Pancreas (tissue), 10 donors: Measurements from ENCODE around the gene ASTN2. TPM values are rescaled to one million over a fixed set of nuclear protein-coding genes. Genes with fewer than 3 reads are reported as not detected.

Experiments
- ATAC-seq, 4 donors: fragments of 200-7000 bp; cut with Tn5 transposase; one replicate each; pipeline versions ENCODE4 v1.8.0 to v1.9.1; 2020; ENCODE audit warnings: mild to moderate bottlenecking in 4 of 4, moderate library complexity in 4 of 4
- DNase-seq, 6 donors: peaks; one replicate each; pipeline ENCODE4 v3.0.0-alpha.2; 2020
- FAIRE-seq: peaks from 2 replicates; lab custom pipeline; 2012; peaks lifted over from hg19 to GRCh38; lab: Jason Lieb, UNC
- H3K27ac ChIP-seq, 4 donors: fragments of 200-600 bp; sonication (generic); 1 replicate in 3 of 4; 2 replicates in 1 of 4; pipeline versions ENCODE4 v1.5.0 to v1.8.0; 2020
- H3K27me3 ChIP-seq, 4 donors: fragments of 200-600 bp; one replicate each; pipeline ENCODE4 v1.8.0; 2021
- H3K36me3 ChIP-seq, 3 donors: fragments of 200-600 bp; sonication (generic) in 1 of 3; one replicate each; pipeline versions ENCODE4 v1.5.0 to v1.8.0; 2020 to 2021
- H3K4me1 ChIP-seq, 3 donors: fragments of 200-600 bp; one replicate each; pipeline ENCODE4 v1.8.0; 2021
- H3K4me3 ChIP-seq, 4 donors: fragments of 200-600 bp; sonication (generic) in 2 of 4; one replicate each; pipeline versions ENCODE4 v1.5.0 to v1.8.0; 2020 to 2021
- H3K9me3 ChIP-seq, 4 donors: fragments of 200-600 bp; one replicate each; pipeline ENCODE4 v1.8.0; 2021
- WGBS, 2 donors: extraction: QIAGEN DNeasy Blood & Tissue Kit; methylation state at CpG; one replicate each; pipeline ENCODE4 v1.1.7; 2013; 5-methylcytosine and 5-hydroxymethylcytosine counted together
- intact Hi-C, 3 donors: fragments of 100-400 bp; cut with DNase I; formaldehyde crosslinking; loops; one replicate each; pipeline versions ENCODE4 v1.11.1 to v1.14.2; 2022
- polyA plus RNA-seq, 2 donors: library from polyadenylated mRNA; stranded (reverse); fragments of 200-250 nt; gene quantifications; one replicate each; pipeline ENCODE4 v1.2.3, GENCODE V29; 2013
- total RNA-seq, 6 donors: library from RNA; stranded (reverse); fragmentation: NEBNext Ultra II Directional in 4 of 6; extraction: Animal tissue kit (Norgen Biotek cat#: 25700) in 4 of 6; gene quantifications; one replicate each; pipeline versions ENCODE4 v1.2.1 to v1.2.4, GENCODE V29; 2021 to 2023
- TF ChIP-seq, protein P1 (sequence below), 4 donors: fragments of 200-600 bp; sonication (generic) in 3 of 4; IDR thresholded peaks; one replicate each; pipeline versions ENCODE4 v1.5.0 to v1.8.0; 2021; ENCODE audit warnings: antibody characterized with exemption in 4 of 4
- donor health status: healthy with polysubstance abuse.
- donor health status: DM: no; HTN: no; CAD: no; lungs with moderate emphysema.
- donor health status: DM: no; HTN: no; CAD: no.
- donor health status: control.
- donor health status: control.
- donor health status: Bipolar disorder and iron deficiency.
- donor health status: DM: yes; HTN: yes; CAD: no.
- donor health status: DM: no; HTN: no; CAD: no.
- donor health status: DM: no; HTN: no; CAD: no.
- donor health status: DM: yes; HTN: yes; CAD: no.

Gene ASTN2
- total and polyA plus RNA-seq, 8 donors, result 1.3 to 11.9 (median 6.7) TPM

- TF ChIP-seq, protein P1, sequence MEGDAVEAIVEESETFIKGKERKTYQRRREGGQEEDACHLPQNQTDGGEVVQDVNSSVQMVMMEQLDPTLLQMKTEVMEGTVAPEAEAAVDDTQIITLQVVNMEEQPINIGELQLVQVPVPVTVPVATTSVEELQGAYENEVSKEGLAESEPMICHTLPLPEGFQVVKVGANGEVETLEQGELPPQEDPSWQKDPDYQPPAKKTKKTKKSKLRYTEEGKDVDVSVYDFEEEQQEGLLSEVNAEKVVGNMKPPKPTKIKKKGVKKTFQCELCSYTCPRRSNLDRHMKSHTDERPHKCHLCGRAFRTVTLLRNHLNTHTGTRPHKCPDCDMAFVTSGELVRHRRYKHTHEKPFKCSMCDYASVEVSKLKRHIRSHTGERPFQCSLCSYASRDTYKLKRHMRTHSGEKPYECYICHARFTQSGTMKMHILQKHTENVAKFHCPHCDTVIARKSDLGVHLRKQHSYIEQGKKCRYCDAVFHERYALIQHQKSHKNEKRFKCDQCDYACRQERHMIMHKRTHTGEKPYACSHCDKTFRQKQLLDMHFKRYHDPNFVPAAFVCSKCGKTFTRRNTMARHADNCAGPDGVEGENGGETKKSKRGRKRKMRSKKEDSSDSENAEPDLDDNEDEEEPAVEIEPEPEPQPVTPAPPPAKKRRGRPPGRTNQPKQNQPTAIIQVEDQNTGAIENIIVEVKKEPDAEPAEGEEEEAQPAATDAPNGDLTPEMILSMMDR (IDR thresholded peaks at IDR 0.05), result no peak
- ATAC-seq (no peak), DNase-seq (no peak), FAIRE-seq (no peak)
- H3K4me1 ChIP-seq, result no peaks in the 10 kb centered on the region
- intact Hi-C loops, result loop anchor here in 1 of 3 donors (5.0 kb wide), 1 partner anchor 119 kb away; no protein-coding TSS in a partner anchor
- no peaks in the 10 kb centered on the region for H3K36me3 ChIP-seq
- H3K9me3 ChIP-seq, result no peaks in the 10 kb centered on the region
- H3K27me3 ChIP-seq, result no peaks in the 10 kb centered on the region
- no peak overlapping the region for H3K4me3 ChIP-seq
- no peak overlapping the region for H3K27ac ChIP-seq
These were observed 553.5 kb downstream of the ASTN2 start for GRCh38 chr9:116861321-116861720.

DNA sequence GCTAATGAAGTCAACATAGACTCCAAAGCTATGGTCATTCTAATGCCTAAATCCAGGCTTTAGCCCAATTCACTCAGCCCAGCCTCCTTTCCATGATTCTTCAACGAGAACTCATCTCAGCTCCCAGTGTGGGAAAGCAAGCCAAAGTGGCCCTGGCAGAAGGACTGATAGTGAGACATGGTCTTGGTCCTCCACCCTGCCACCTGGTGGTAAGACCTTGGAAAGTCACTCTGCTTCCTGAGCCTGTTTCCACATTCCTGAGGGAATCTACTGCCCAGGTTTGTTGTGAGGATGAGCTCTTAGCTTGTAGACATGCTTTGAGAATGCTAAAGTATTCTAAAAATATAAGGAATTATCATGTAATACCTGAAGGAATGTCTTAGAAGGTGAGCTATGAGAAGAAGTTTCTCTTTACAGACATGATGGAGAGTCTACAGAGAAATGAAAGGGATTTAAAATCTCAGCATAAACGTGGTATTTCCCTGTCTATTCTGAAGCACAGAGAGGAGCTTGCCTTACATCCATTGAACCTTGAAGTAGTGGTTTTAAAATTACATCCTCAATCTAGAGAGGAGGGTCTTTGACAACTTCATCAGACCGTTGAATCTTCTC, 554.2 kb downstream of the ASTN2 start:
- 51 to 54% methylated on average over 3 of the region's 3 CpGs for WGBS, 2 donors
- TF ChIP-seq, protein P1 (IDR thresholded peaks at IDR 0.05), result peak; percentile 50 to 67 (median 60)
- H3K4me3 ChIP-seq, result no peak overlapping the region
- DNase-seq, result peak; percentile 45 to 72 (median 60)
- FAIRE-seq, result peak; percentile 13
- peak; percentile 86 to 97 (median 94) for ATAC-seq
- H3K27ac ChIP-seq, result no peak overlapping the region
- intact Hi-C loops, result loop anchor here in 1 of 3 donors (5.0 kb wide), 1 partner anchor 118 kb away; no protein-coding TSS in a partner anchor
- no peaks in the 10 kb centered on the region for H3K27me3 ChIP-seq
- H3K9me3 ChIP-seq, result no peaks in the 10 kb centered on the region
- H3K36me3 ChIP-seq, result no peaks in the 10 kb centered on the region
- H3K4me1 ChIP-seq, result no peaks in the 10 kb centered on the region

DNA sequence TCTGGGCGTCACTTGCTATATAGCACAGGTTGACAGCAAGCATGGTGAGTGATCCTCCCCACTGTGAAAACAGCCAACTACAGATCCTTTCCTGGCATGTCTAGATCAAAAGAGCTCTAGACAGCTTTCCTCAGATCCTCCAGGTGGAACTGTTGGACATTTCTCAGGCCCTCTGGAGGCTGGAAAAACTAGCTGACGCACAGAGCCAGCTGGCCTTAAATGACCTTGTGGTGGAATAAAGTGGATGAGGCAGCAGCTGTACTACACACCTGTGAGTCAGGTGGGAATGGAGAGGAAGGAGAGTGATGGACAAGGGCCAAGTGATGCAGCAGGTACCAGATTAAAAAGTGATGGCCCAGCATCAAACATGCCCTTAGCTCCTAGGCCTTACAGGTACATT, 555.1 kb downstream of the ASTN2 start:
- FAIRE-seq (no peak), ATAC-seq (peak; percentile 70 to 82 (median 76)), DNase-seq (peak in 3 of 6 donors; percentile 31 to 47 (median 45))
- no peaks in the 10 kb centered on the region for H3K4me1 ChIP-seq
- no peaks in the 10 kb centered on the region for H3K9me3 ChIP-seq
- 64 to 69% methylated on average over 2 of the region's 2 CpGs for WGBS, 2 donors
- no peak overlapping the region for H3K4me3 ChIP-seq
- intact Hi-C loops, result loop anchor here in 1 of 3 donors (5.0 kb wide), 1 partner anchor 117 kb away; no protein-coding TSS in a partner anchor
- no peak overlapping the region for H3K27ac ChIP-seq
- TF ChIP-seq, protein P1 (IDR thresholded peaks at IDR 0.05), result no peak
- no peaks in the 10 kb centered on the region for H3K36me3 ChIP-seq
- no peaks in the 10 kb centered on the region for H3K27me3 ChIP-seq

DNA sequence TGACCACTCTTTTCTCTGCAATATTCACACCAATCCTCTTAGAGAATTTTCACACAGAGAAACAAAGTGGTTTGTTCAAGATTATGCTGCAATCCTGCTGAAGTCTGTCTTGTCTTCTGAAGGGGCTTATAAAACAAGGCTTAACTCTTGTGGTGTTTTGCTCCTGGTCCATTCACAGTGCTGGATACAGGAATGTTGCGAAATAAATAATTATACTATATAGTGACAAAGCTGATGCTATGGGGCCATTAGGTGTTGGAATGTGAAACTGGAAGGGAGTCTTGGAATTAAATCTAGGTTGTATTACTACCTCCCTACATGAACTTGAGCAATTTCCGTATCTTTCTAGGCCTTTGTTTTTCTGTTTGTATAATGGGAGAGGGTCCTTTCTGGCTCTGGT, 557.5 kb downstream of the ASTN2 start:
- no peaks in the 10 kb centered on the region for H3K27me3 ChIP-seq
- no peak for DNase-seq
- intact Hi-C loops, result no loop called here
- H3K4me3 ChIP-seq, result no peak overlapping the region
- no peaks in the 10 kb centered on the region for H3K36me3 ChIP-seq
- WGBS, 2 donors, result 69 to 94% methylated on average over 2 of the region's 2 CpGs
- FAIRE-seq, result no peak
- TF ChIP-seq, protein P1 (IDR thresholded peaks at IDR 0.05), result no peak
- no peaks in the 10 kb centered on the region for H3K4me1 ChIP-seq
- no peak overlapping the region for H3K27ac ChIP-seq
- no peaks in the 10 kb centered on the region for H3K9me3 ChIP-seq
- no peak for ATAC-seq
